Stimulated activated CD4-positive, alpha-beta T cell treated with anti-CD3 and anti-CD28 coated beads, Interleukin-12 subunit alpha, Interleukin-12 subunit beta, amount 100 ng/mL, for 48 hours (primary cell): Measurements from ENCODE around the gene BICRAL.
"Not testable (repeated sequence)": the region's sequence is repeated elsewhere in the genome, so short reads cannot be mapped to it uniquely, and the experiment has no call there.

Source experiments
- DNase-seq, 3 donors: peaks; one replicate each; pipeline ENCODE4 v3.0.0-alpha.2; 2020; ENCODE audit warnings: low read depth in 2 of 3, low spot score in 1 of 3

The BICRAL gene

DNA sequence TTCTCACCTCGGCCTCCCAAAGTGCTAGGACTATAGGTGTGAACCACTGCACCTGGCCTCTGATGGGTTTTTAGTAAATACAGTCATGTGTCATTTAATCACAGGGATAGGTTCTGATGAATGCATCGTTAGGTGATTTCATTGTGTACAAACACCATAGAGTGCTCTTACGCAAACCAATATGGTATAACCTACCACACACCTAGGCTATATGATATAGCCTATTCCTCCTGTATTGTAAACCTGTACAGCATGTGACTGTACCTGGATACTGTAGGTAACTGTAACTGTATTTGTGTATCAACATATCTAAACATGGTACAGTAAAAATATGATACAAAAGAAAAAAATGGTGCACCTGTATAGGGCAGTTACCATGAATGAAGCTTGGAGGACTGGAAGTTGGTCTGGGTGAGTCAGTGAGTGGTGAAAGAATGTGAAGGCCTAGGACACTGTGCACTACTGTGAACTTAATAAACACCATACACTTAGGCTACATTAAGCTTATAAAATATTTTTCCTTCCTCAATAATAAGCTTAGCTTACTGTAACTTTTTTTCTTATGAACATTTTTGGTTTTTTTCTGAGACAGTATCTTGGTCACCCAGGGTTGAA lies 10.0 kb downstream of the BICRAL start:
- DNase-seq, result no peak

DNA sequence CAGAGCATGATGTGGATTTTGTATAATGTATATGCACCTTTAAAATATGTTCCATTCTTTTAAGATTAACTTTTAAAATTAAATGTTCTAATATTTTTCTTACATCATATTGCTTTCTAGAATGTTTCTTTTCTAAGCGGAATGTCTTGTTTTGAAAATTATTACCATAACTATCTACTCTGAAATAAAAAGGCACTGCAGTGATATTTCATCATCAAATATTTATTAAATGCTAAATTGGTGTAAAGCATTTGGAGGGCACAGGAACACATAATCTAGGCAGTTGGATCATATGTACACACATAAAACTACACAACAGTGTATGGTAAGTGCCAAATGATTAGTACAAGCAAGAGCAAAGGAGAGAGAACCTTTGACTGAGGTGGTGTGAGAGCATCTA lies 13.8 kb downstream of the BICRAL start:
- no peak for DNase-seq

DNA sequence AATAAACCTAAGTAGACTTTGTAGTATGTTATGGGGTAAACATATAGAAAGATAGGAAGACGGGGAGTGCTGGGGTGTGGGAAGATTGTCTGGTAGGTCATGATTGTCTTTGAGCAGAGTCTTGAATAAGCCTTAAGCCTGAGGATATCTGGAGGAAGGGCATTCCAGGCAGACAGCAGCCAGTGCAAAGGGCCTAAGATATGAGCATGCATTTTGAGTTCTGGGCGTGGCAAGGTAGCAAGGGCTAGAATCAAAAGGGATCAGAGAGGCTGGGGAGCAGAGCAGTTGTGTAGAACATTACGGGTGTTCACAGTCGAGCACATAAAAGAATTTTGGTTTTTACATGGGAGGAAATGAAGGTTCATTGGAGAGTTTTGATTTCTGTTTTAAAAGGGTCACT lies 14.3 kb downstream of the BICRAL start:
- DNase-seq, result no peak

DNA sequence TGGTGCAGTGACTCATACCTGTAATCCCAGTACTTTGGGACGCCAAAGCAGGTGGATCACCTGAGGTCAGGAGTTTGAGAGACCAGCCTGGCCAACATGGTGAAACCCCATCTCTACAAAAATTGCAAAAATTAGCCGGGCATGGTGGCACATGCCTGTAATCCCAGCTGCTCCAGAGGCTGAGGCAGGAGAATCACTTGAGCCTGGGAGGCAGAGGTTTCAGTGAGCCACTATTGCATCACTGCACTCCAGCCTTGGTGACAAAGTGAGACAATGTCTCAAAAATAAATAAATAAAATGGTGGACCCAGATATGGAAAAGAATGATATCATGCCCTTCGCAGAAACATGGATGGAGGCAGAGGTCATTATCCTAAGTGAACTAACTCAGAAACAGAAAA lies 15.8 kb downstream of the BICRAL start:
- not testable (repeated sequence) for DNase-seq

DNA sequence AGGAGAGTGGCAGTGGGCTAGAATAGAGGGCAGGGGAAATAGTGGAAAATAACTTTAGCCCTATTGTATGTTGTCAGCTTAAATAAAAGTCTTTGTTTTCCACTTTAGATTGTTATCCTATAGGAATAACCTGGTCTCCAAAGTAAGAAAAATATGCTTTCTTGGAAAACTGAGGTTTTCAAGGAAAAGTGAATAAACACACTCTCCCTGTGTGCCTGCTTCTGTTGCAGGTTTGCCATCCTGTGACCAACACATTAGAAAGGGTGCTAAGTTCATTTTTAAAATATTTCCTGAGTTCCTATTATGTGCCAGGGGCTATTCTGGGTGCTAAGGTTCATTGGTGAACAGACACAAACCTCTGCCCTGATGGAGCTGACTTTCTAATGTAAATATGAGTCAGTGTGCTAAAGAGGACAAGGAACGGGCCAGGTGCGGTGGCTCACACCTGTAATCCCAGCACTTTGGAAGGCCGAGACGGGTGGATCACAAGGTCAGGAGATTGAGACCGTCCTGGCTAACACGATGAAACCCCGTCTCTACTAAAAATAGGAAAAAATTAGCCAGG lies 23.5 kb downstream of the BICRAL start:
- no peak for DNase-seq

DNA sequence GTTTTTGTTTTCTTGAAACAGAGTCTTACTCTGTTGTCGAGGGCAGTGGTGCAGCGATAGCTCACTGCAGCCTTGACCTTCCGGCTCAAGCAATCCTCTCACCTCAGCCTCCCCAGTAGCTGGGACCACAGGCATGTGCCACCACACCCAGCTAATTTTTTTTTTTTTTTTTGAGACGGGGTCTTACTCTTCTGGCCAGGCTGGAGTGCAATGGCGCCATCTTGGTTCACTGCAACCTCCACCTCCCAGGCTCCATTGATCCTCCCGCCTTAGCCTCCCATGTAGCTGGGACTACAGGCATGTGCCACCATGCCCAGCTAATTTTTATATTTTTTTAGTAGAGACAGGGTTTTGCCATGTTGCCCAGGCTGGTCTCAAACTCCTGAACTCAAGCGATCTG lies 24.5 kb downstream of the BICRAL start:
- not testable (repeated sequence) for DNase-seq

DNA sequence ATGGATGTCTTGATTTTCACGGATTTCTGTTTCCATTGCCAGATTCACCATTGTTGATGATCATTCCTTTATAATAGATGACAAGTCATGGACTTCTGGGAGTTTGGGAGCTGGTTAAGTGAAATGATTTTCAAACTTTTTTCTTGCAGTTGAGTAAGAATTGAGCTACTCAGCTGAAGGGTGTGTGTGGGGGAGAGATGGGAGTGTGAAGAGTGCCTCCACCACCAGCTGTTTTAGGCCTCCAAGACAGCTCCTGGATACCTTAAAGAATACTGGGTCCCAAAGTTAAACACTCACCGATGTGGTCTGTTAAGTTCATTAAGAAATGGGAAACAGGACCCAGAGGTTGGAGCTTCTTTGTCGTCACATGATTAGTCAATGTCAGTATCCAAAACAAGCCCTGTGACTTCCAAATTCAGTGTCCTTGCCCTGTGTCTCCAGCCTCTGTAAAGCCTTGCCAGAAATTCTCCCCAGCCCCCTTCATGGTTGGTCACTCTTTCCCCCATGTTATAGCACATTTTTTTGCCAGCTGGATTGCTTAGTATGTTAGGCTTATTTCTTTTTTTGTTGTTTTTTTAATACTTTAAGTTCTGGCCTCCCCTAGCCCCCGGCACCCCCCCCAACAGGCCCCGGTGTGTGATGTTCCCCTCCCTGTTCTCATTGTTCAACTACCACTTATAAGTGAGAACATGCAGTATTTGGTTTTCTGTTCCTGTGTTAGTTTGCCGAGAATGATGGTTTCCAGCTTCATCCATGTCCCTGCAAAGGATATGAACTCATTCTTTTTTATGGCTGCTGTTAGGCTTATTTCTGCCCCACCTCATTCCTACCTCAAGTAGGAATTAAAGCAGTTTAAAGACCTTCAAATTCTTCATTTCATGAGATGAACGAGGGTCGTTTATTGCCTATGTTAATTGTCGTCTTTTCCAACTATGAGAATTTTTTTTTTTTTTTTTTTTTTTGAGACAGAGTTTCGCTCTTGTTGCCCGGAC lies 26.9 kb downstream of the BICRAL start:
- no peak for DNase-seq

DNA sequence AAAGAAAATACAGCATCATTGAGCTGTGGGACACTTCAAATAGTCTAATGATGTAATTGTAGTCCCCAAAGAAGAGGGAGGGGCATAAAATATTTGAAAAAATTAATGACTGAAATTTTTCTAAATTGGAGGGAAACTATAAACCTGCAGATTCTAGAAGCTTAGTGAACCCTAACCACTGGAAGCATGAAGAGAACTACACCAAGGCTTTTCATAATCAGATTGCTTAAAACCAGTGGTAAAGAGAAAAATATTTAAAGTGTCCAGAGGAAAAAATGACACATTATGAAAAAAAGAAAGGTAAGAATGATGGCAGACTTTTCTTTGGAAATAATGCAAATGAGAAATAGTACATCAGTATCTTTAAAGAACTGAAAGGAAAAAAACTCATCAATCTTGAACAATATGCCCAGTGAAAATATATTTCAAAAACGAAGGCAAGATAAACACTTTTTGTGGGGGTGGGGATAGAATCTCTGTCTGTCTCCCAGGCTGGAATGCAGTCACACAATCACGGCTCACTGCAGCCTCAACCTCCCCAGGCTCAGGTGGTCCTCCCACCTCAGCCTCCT lies 31.3 kb downstream of the BICRAL start:
- no peak for DNase-seq

DNA sequence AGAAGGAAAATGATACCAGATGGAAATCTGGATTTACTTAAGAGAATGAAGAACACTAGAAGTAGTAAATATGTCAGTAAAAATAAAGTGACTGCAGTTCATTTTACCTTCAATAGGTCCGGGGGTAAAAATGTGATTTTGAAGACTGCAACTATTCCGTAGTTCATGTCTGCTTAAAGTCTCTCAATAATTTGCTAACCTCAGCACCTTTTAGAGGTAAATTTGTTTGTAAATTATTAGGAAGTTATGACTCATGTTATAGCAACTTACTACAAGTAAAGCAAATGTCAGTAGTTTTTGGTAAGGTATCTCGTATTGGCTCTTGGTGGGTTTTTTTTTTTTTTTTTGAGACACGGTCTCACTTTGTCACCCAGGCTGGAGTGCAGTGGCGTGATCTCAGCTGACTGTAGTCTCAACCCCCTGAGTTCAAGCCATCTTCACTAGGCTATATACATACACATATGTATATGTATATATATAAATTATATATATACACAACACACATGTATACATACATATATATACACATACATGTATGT lies 32.1 kb downstream of the BICRAL start:
- no peak for DNase-seq

DNA sequence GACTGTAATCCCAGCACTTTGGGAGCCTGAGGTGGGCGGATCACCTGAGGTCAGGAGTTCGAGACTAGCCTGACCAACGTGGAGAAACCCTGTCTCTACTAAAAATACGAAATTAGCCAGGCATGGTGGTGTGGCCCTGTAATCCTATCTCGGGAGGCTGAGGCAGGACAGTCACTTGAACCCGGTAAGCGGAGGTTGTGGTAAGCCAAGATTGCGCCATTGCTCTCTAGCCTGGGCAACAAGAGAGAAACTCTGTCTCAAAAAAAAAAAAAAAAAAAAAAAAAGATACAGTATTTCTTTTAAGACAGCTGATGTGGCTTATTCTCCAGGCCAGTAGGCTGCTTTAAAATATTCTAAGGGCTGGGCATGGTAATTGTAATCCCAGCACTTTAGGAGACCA lies 33.9 kb downstream of the BICRAL start:
- not testable (repeated sequence) for DNase-seq

DNA sequence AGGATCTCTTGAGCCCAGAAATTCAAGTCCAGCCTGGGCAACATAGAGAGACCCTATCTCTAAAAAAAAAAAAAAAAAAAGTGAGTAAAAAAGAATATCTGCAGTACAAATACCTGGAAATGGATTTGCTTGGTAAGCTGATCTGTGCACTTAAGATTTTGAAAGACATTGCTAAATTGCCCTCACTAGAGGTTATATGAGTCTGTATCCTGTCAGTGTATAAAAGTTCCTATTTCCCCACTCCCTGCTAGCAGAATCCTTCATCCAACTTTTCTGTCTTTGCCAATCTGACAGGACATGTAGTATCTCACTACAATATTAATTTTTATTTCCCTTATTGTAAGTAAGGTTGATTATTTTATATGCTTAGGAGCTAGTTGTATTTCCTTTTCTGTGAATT lies 36.1 kb downstream of the BICRAL start:
- DNase-seq, result no peak

DNA sequence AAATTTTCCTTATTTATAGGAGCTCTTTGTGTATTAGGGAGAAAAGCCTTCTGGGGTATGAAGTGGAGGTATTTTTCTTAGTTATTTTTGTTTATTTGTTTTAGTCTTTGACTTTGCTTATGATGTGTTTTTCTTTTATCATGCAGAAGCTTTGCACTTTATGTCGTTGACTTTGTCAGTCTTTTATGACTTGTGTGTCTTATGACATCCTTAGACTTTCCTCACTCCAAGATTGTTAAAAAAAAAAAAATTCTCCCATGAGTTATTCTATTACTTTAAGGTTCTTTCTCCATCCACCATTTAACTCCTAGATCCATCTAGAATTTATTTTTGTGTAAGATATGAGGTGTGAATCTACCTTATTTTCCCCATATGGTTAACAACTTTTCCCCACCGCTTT lies 36.6 kb downstream of the BICRAL start:
- no peak for DNase-seq

DNA sequence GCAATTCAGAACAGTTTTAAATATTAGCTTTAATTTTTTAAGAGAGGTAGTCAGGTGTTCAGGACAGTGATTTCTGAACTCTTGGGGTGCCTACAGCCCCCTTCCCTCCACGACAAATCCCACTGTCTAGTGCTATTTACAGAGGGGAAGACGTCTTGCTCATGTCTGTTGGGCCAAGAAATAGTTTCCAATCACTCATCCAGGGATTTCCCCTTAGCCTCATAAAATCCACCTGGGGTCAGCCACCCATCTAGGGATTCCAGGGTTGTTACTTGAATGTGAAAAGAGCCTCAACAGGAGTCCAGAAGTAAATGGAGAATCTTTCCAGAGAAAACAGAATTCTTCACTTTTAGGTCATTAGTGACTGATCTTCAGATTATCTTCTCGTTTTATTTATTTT lies 37.0 kb downstream of the BICRAL start:
- no peak for DNase-seq

DNA sequence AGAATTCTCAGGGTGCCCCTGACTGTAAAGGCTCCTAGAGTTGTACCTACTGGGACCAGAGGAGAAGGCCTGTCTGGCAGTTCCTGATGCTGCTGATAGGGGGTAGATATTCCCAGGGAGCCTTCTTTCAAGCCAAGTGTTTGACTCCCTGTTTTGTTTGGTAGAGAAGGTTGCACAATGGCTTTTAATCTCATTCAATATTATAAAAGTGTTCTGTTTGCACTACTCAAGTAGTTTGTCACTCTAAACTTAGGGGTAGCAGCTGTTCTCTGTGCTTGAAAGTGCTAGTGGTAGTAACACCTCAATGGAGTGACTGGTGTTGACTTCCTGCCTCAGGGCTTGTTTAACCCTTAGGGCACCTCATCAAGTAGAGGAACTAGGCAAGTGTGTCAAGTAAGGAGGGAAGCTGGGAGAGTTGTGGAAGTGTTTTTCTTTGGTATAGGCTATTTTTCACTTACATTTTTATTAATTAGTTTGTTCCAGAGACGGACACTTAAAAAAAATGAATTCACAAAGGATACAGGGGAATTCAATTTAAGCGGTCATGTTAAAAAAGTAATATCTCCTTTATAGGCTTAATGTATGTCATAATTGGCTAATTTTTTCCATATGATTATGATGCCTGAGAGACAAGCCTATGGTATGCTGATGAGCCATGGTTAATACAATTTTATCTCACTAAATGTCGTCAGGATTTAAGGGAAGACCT lies 38.1 kb downstream of the BICRAL start:
- peak in 1 of 3 donors; percentile 8 for DNase-seq

DNA sequence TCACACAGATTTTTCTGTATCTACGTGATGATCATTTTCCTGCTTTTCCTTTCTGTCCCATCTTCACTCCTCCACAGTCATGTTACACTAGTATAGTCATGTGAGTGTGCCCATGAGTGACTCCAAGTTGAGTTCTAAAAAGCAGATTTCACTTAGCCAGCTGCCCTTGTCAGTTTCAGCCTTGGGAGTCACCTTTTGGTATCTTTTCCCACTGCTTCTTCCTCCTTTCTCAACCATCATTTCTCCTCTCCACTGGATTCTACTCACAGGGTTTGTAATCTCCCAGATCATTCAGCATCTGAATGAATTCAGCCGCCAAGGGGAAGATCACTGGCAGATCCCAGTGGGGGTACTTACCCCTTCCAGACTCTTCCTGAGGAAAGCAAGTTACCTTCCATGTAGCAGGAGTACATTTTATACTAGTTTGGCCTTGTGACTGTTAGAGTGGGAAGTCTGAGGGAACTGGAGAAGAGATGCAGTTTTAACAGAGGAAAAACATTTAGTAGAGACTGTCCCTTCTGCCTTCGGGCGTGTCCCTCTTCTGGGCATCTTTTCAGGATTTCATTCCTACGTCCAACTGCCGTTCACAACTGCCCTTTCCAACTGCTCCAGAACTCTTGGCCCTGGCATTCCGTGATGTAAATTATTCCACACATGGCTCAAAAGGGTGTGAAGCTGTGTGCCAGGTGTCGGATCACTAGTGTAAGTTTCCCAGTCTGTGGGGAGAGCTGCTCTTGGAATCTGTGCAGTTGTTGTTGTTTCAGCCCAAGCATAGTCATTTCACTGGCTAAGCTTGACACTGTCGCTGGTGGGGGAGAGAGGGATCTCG lies 38.9 kb downstream of the BICRAL start:
- no peak for DNase-seq

DNA sequence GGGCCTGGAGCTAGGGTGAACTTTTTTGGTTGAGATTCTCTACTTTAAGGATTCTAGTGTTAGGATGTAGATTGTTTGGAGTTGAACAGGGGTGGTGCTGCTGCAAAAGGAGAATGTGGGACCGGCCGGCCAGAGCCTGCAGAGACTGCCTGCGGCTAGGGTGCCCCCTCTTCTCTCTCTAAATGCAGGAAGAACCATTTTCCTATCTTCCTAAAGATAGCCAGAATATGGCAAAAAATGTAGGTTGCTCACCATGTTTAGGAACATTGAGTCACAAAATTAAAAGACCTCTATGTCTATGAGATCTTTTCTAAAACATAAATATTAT lies 39.5 kb downstream of the BICRAL start:
- no peak for DNase-seq

DNA sequence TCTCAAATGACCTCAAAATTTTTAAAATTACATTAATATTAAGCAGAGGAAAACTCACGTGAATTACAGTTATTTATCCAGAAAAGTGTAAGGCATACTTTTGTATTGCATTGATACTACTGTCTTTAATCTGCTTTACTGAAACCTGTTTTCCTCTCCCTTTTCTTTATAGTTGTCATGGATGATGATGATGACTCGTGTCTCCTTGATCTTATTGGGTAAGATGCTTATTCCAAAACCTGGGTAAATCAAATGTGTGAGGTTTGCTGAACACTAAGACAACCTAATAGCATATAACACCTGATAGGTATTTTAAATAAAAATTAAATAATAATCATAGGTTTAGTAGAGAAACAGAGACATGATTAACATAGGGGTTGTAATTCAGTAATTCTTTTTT lies 40.0 kb downstream of the BICRAL start:
- DNase-seq, result no peak

DNA sequence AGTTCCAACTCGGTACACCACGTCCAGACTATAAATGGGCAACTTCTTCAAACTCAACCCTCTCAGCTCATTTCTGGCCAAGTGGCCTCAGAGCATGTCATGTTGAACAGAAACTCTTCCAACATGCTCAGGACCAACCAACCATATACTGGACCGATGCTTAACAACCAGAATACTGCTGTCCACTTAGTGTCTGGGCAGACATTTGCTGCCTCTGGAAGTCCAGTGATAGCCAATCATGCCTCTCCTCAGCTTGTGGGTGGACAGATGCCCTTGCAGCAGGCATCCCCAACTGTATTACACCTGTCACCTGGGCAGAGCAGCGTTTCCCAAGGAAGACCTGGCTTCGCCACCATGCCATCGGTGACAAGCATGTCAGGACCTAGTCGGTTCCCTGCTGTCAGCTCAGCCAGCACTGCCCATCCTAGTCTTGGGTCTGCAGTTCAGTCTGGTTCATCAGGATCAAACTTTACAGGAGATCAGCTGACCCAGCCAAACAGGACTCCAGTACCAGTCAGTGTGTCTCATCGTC lies 47.8 kb downstream of the BICRAL start:
- no peak for DNase-seq

DNA sequence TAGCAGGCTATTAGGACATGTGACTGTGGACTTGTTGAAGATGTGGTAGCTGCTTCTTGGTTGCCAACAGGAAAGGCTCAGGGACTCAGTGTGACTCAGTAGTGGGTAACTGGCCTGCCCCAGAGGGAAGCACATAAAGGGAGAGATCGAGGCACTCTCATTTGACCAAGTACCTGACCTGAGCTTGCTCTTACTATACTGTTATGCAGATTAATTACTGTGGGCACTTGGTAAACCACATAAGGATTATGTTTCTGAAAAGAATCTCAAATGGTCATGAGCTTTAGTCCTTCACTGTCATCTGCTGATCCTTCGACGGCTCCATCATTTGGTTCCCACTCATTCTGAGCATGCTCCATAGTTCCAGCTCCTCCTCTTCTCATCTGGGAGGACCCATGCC lies 49.4 kb downstream of the BICRAL start:
- no peak for DNase-seq

DNA sequence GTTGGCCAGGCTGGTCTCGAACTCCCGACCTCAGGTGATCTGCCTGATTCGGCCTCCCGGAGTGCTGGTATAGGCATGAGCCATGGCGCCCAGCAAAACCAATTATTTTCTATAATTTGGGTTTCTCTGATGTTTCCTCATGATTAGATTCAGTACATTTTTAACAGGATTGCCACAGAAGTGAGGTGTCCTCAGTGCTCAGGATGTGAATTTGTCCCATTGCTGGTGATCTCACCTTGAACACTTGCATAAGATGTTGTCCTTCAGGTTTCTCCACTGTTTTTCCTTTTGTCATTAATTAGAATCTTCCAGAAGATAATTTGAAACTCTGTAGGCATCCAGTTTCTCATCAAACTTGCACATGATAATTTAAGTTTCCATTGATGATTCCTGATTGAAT lies 52.2 kb downstream of the BICRAL start:
- DNase-seq, result no peak
